Left hindlimb (tissue), 1 donor: ENCODE results near the gene PBLD.

Experiments used
- DNase-seq: peaks from one replicate; pipeline ENCODE4 v3.0.0-alpha.2; 2018

PBLD gene

GRCh38 chr10:68332259-68333057, at the start of gene PBLD:
Gene PBLD, minus strand, starts transcription at chr10:68332928. Its CDS starts 26,084 bp downstream, at chr10:68306844.
- DNase-seq = peak; percentile 84

GRCh38 chr10:68371604-68372003, 38.9 kb upstream of the PBLD start:
- DNase-seq = no peak

- DNase-seq = no peak
These were observed 34.4 kb upstream of the PBLD start for GRCh38 chr10:68367121-68367520.

GRCh38 chr10:68366600-68366999, 33.9 kb upstream of the PBLD start:
- DNase-seq = no peak

- DNase-seq = no peak
These were observed 32.9 kb upstream of the PBLD start for GRCh38 chr10:68365611-68366010.

GRCh38 chr10:68364101-68364886, 31.6 kb upstream of the PBLD start:
- DNase-seq = peak; percentile 30

- no peak for DNase-seq
These were observed 29.9 kb upstream of the PBLD start for GRCh38 chr10:68362590-68362989.

GRCh38 chr10:68359189-68359588, 26.5 kb upstream of the PBLD start:
- no peak for DNase-seq

- no peak for DNase-seq
These were observed 20.8 kb upstream of the PBLD start for GRCh38 chr10:68353537-68353936.

- DNase-seq = peak; percentile 30
These were observed 15.6 kb upstream of the PBLD start for GRCh38 chr10:68348265-68348741.

- no peak for DNase-seq
These were observed 14.0 kb upstream of the PBLD start for GRCh38 chr10:68346774-68347173.

GRCh38 chr10:68345621-68346020, 12.9 kb upstream of the PBLD start:
- DNase-seq = no peak

GRCh38 chr10:68342909-68343516, 10.3 kb upstream of the PBLD start:
- DNase-seq = no peak

GRCh38 chr10:68340358-68341080, 7.8 kb upstream of the PBLD start:
- no peak for DNase-seq

- DNase-seq = no peak
These were observed 4.1 kb upstream of the PBLD start for GRCh38 chr10:68336754-68337351.

- no peak for DNase-seq
These were observed 2.1 kb upstream of the PBLD start for GRCh38 chr10:68334672-68335467.

GRCh38 chr10:68333440-68334431, 1.0 kb upstream of the PBLD start:
- DNase-seq = no peak

GRCh38 chr10:68333058-68333395, 299 bp upstream of the PBLD start:
- no peak for DNase-seq

- peak; percentile 99 for DNase-seq
These were observed 1.1 kb downstream of the PBLD start, which contains the start of gene HNRNPH3 for GRCh38 chr10:68331455-68332258. Gene HNRNPH3, plus strand, starts transcription at chr10:68332064. Its CDS starts 5,158 bp downstream, at chr10:68337222.
